NCI-H69 (cell line): ENCODE data around the gene ALDH16A1.

Source experiments
- DNase-seq: peaks from one replicate; lab custom pipeline; 2025; lab: John Stamatoyannopoulos, UW

Gene ALDH16A1

GRCh38 chr19:49515767-49516166, 62.7 kb downstream of the ALDH16A1 start:
- DNase-seq = no peak

GRCh38 chr19:49518033-49518432, 65.0 kb downstream of the ALDH16A1 start:
- DNase-seq = no peak
